ENCODE measurements around the gene CDX1. TPM values are rescaled to one million over a fixed set of nuclear protein-coding genes. Genes with fewer than 3 reads are reported as not detected.
A peak's percentile ranks its signal among the peaks of the same experiment; 100 is the strongest.

Gene CDX1
- total RNA-seq, 1 experiment from 2014 or later = 0.22 TPM

- TF ChIP-seq CTCF (conservative IDR thresholded peaks at IDR 0.05) = no peak
- Histone ChIP-seq H2AK5ac (ENCODE audit: insufficient read length, low read length) (no peak overlapping the region), H3T11ph (ENCODE audit: low read length) (no peak overlapping the region), H4K91ac (ENCODE audit: insufficient read length, low read depth, low read length) (no peak overlapping the region), H3K9me3 (ENCODE audit: control insufficient read depth, low read depth, low read length) (no peaks in the 10 kb centered on the region), H4K20me1 (ENCODE audit: control insufficient read depth, insufficient read depth, insufficient read length) (no peaks in the 10 kb centered on the region), H2BK120ac (ENCODE audit: low read depth, low read length, poor library complexity, severe bottlenecking) (no peak overlapping the region), H2BK5ac (ENCODE audit: insufficient read length, low read length) (no peak overlapping the region), H3K23me2 (ENCODE audit: insufficient read length, low read depth, low read length, poor library complexity, severe bottlenecking) (no peaks in the 10 kb centered on the region), H3K79me2 (ENCODE audit: insufficient read depth, low read length) (no peaks in the 10 kb centered on the region), H4K5ac (ENCODE audit: insufficient read length, low read depth, low read length) (no peak overlapping the region), H3K4ac (ENCODE audit: low read depth, low read length) (no peak overlapping the region), H3K14ac (ENCODE audit: insufficient read depth, low read length) (peak overlapping the region; percentile 20; the same call in 1 of the 2 replicates), H3K79me1 (ENCODE audit: insufficient read depth, low read depth, low read length, poor library complexity, severe bottlenecking) (no peaks in the 10 kb centered on the region), H3K23ac (ENCODE audit: insufficient read length, low read depth, low read length) (no peak overlapping the region), H2BK12ac (ENCODE audit: insufficient read length, low read depth, low read length) (no peak overlapping the region), H3K27me3 (ENCODE audit: insufficient read depth, low read length) (no peaks in the 10 kb centered on the region), H2BK15ac (ENCODE audit: low read depth, low read length) (no peak overlapping the region), H3K4me1 (ENCODE audit: insufficient read depth, low read length) (peaks cover 8% of the 10 kb centered on the region; the same call in 1 of the 2 replicates), H3K56ac (ENCODE audit: insufficient read length, low read depth, low read length) (no peak overlapping the region), H4K8ac (replicated peaks; ENCODE audit: insufficient read length, low read depth, low read length) (no peak overlapping the region), H2AFZ (ENCODE audit: low read length) (no peak overlapping the region), H3K27ac (ENCODE audit: insufficient read length, low read depth, low read length) (no peak overlapping the region), H2BK20ac (ENCODE audit: low read depth, low read length, poor library complexity, severe bottlenecking) (no peak overlapping the region), H3K18ac (ENCODE audit: insufficient read length, low read depth, low read length) (peak overlapping the region; percentile 20), H3K4me2 (ENCODE audit: insufficient read depth, insufficient read length, low read length) (no peak overlapping the region), H3K9ac (ENCODE audit: extremely low read depth, insufficient read length, low read length) (no peak overlapping the region)
- Mint-ChIP-seq H3K9me3 (no peaks in the 10 kb centered on the region), H3K27me3 (ENCODE audit: low read depth) (peaks cover 4% of the 10 kb centered on the region; the same call in 1 of the 2 replicates), H3K27ac (peak overlapping the region; percentile 29 to 83 (median 76); a peak in 5 of 7 replicates), H3K4me3 (peak overlapping the region in 1 of 2 experiments; percentile 30; a peak in 1 of 5 replicates), H3K4me1 (peaks cover 36 to 53% of the 10 kb centered on the region in 2 experiments), H3K36me3 (ENCODE audit: insufficient read depth in 1 of 3, low read depth in 3 of 3) (no peaks in the 10 kb centered on the region)
- WGBS (ENCODE audit: extremely low coverage, insufficient read length, low lambda C conversion rate) = no CpG with 5 or more reads among the region's 20 CpGs
- no peak for DNase-seq
These were observed 23.0 kb upstream of the CDX1 start for GRCh38 chr5:150143350-150144245.

Data from H9 (cell line).